ENCODE data around the gene MBD6. TPM values are rescaled to one million over a fixed set of nuclear protein-coding genes. Genes with fewer than 3 reads are reported as not detected.

Gene MBD6
- total RNA-seq, 1 donor from 2014 or later: 78.0 TPM

GRCh38 chr12:57526477-57527126 is 4.0 kb downstream of the MBD6 start:
- intact Hi-C loops (cut with micrococcal nuclease): no loop called here

DNA sequence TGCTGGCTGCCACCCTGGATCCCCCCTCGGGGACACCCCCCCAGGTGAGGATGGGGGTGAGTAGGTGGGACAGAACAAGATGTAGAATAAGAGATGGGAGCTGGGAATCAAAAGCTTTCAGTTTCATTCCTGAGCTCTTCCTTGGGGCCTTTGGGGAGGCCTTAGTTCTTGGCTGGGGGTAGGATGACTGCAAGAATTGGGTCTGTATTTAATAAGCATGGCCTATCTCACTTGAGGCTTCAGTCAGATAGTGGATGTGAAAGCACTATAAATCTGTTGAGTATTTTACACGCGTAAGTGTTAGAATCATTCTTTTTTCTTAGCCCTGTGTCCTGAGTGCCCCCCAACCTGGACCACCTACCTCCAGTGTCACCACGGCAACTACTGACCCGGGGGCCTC is 4.6 kb downstream of the MBD6 start:
- intact Hi-C loops (cut with micrococcal nuclease): no loop called here

DNA sequence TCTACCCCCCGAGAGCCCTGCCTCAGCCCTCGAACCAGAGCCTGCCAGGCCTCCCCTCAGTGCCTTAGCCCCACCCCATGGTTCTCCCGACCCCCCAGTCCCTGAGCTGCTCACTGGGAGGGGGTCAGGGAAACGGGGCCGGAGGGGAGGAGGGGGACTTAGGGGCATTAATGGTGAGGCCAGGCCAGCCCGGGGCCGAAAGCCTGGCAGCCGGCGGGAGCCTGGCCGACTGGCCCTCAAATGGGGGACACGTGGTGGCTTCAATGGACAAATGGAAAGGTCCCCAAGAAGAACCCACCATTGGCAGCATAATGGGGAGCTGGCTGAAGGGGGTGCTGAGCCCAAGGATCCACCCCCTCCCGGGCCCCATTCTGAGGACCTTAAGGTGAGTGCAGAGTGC is 5.6 kb downstream of the MBD6 start:
- intact Hi-C loops (cut with micrococcal nuclease): no loop called here

- intact Hi-C loops (cut with micrococcal nuclease): no loop called here
Measured at GRCh38 chr12:57528831-57529555, 6.4 kb downstream of the MBD6 start.

DNA sequence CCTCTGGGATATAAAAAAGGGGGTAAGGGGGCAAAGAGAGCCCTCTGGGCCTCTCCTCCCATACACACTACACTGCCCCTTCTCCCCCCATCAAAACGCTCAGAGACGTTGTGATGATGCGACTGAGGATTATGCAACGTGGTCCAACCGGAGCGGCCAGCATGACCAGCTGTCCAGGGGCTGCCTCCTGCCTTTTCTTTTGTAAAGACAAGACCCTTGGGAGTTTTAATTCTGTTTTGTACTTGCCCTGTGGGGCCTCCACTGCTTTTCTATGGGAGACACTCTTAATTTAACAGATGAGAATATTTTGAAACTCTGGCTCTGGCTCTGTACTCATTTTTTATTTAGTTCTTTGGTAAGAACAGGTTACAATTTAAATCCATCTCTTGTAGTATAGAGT is 7.2 kb downstream of the MBD6 start:
- intact Hi-C loops (cut with micrococcal nuclease): no loop called here

DNA sequence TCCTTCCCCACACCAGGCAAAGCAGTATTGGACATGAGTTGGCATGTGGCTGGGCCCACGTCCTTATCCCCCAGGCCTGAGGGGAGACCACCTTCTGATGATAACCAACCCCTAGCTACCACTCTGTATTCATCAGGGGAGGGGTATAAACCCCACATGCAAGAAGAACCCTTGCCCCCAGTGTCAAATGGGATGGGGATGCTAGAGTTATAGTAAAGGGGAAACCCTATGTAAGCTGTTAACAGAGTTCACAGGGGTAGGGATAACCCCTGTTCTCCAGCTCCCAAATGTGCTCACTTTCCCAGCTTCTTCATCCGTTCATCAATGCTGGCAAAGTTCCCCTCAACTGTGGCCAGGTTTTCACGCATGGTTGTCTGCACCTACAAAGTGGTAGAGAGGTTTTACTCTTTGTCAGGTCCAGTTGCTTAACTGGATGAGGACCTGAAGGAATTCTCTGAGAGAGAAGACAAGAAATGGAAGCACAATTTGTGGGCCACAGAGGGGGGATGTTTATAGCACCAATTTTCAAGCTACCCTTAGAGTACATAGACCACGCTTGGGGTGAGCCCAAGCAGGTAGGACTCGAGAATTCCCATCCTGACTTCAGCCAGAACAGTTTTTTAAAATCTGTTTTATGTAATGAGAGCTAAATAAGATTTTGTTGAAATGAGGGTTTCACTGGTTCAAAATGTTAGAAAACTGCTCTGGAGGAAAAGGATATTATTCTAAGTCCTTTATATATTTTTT is 7.9 kb downstream of the MBD6 start:
- intact Hi-C loops (cut with micrococcal nuclease): no loop called here

GRCh38 chr12:57531836-57532235 is 9.2 kb downstream of the MBD6 start:
- intact Hi-C loops (cut with micrococcal nuclease): no loop called here

GRCh38 chr12:57533108-57533507 is 10.5 kb downstream of the MBD6 start:
- intact Hi-C loops (cut with micrococcal nuclease): no loop called here

DNA sequence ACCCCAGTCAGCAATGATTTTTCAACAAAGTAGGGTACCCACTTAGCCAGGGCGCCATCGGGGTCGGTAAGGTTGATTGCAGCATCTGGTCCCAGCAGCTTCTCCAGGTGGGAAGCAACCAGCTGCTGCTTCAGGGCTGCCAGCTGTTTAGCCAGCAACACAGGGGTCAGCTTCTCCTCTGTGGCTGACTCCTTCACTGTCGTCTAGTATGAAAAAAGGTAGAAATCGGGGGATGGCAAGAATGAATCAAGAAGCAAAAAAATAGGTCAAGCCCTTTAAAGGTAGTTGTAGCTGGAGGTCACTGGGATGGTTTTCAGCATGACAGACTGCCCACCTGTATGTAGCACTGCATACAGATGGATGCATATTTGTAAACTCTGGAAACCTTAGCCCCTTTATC is 11.6 kb downstream of the MBD6 start:
- intact Hi-C loops (cut with micrococcal nuclease): no loop called here

DNA sequence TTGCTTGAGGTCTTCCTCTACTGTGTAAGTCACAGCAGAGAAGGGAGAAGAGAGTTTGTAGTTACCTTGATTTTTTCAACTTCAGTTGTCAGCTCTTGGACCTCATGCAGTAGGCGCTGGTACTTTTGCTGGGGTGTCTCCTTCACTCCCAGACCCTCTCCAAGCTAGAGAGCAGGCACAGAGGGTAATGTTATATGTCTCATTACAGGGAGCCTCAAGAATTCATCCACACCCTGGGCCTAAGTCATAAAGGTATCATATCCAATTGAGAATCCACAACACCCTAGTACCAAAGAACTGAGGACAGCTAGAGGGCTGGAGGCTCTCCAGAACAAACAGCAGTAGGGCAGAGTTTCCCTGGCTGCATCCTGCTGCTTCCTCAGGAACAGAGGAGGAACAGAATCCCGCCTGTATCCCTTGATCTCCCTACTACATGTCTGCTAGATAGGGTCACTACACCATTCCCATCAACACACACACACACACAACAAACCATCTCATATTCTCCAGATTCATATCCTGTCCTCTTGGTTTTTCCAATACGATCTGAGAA is 12.4 kb downstream of the MBD6 start:
- intact Hi-C loops (cut with micrococcal nuclease): no loop called here

DNA sequence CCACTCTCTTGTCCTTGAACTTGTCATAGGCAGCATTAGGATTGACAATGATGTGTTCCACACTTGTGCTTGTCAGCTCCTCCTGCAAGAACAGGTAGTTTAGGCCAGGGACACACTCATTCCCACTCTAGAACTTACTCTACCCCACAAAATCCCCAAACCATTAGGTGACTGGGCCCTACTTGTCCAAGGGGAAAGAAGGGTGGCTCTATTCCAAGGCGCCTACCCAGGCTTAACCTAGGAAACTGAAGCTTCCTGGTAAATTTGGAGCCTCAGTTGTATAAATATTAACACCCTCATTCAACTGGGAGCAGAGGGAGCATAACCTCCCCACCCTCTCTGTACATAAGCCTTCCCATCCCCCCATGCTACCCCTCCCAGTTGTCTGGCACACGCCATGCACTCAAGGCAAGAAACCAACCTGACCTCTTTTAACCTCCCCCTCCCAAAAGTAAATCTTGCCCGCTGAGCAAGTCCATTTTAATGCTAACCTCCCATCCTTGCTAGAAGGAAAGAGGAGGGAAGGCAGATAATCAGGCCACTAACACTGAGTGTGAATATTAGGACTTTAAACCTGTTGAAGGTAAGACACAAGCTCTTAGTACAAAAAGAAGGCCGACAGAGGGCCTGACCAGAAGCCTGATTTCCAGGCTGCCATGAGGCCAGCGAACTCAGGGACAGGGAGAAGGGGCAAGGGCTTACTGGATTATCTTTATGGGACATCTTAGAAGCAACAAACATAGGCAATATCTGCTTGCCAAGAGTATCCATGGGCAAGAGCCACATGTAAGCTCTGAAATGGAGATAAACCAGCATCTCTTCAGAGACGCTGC is 13.4 kb downstream of the MBD6 start:
- intact Hi-C loops (cut with micrococcal nuclease): no loop called here

DNA sequence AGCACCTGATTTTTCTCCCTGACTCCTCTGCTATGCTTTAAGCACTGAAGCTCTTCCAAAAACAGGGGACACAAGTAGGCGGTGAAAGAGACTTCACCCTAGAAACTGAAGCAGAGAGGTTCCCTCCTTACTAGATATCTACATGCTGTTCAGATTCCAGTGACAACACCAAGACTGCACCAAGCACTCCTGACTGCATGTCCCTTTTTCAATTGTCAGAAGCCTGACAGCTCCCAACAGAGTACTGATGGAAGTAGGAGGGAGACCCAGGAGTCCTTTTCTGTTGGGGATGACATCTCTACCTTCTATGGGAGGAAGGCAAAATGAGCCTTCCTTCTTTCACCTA is 13.9 kb downstream of the MBD6 start:
- intact Hi-C loops (cut with micrococcal nuclease): no loop called here

DNA sequence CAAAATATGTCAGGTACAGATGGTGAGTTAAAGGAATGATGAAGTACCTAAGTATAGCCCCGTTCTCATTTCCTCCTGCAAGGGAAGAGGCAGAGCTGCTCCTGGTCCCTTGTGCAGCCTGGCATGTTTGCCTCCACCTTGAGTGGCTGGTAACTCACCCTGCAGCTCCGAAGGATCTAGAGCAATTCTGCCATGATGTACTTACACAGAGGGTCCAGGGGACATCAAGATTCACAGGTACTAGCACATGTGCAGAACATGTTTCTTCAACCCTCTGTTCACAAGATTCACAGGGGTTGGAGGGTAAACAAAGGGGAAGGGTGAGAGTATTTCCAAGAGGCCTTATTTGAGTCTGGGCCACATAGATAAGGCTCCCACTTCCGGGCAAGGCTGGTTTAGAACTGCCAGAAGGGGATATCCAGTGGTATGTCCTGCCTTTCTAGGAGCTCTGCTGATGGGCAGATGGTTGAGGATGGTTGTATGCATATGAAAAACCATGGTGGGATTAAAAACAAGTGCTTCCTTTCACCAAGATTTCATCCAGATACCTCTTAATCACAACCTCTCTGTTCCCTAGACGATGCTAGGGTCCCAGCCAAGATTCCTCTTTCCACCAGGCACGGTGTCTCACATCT is 16.6 kb downstream of the MBD6 start:
- intact Hi-C loops (cut with micrococcal nuclease): no loop called here

GRCh38 chr12:57541001-57541400 is 18.4 kb downstream of the MBD6 start:
- intact Hi-C loops (cut with micrococcal nuclease): no loop called here

- intact Hi-C loops (cut with micrococcal nuclease): no loop called here
Measured at GRCh38 chr12:57541717-57542116, 19.1 kb downstream of the MBD6 start.

GRCh38 chr12:57543581-57543980 is 21.0 kb downstream of the MBD6 start:
- intact Hi-C loops (cut with micrococcal nuclease): no loop called here

DNA sequence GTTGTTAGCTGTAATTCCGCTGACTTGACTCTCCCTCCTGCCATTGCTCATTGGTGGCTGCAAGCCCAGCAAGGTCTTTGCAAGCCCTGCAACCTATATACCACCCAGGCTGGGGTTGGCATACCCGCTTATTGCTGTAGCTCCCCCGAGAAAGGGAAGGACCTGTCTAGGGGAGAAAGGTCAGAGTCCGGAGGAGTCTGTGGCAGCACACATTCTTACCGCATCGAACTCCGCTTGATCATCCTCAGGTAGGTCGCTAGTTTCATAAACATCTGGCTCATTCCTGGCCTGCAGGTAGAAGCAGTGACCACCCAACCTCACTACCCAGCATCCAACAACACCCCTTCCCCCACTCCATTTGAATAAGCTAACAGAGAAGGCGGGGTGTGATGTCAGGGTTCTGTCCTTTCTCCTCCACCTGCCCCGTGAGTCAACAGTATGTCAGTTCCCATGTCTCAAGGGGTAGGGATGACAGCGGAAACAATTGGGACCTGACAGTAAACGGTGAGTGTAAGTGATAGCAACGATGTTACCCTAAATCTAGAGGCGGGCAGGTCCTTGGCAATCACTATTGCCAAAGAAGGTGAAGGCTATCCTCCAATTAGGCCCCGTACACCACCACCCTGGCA is 23.3 kb downstream of the MBD6 start:
- intact Hi-C loops (cut with micrococcal nuclease): loop anchor here (2.0 to 5.0 kb wide), 4 partner anchors 45 to 196 kb away; partner anchors contain the start of gene PIP4K2C

GRCh38 chr12:57546438-57547287 is 24.0 kb downstream of the MBD6 start, which contains the start of gene DCTN2:
DCTN2 (minus strand) TSS chr12:57547192; CDS start chr12:57547063, 129 bp downstream.
- intact Hi-C loops (cut with micrococcal nuclease): loop anchor here (1.0 to 5.0 kb wide), 8 partner anchors 24 to 206 kb away; partner anchors contain the start of genes CDK4, GLI1, MBD6 and OS9

Measured in T-helper 2 cell treated with Interferon-gamma antibody and Interleukin-4, amounts not matched to agents 100 ng/mL and 5 ng/mL, for 36 hours (primary cell).